Measurements from ENCODE around the gene ATP2B2. TPM values are rescaled to one million over a fixed set of nuclear protein-coding genes. Genes with fewer than 3 reads are reported as not detected.

ATP2B2 gene
- total RNA-seq, 2 experiments from 2014 or later = 0.05 TPM; not detected in 1

GRCh38 chr3:10463533-10464434 lies 41.6 kb downstream of the ATP2B2 start:
- POLR2A ChIA-PET = no interaction called here
- Mint-ChIP-seq H3K36me3 (ENCODE audit: low read depth) (no peaks in the 10 kb centered on the region), H3K9me3 (ENCODE audit: low read depth) (no peaks in the 10 kb centered on the region), H3K4me3 (no peak overlapping the region), H3K27ac (no peak overlapping the region), H3K27me3 (no peaks in the 10 kb centered on the region), H3K4me1 (no peaks in the 10 kb centered on the region)
- DNase-seq (no peak), ATAC-seq (no peak)
- CTCF ChIA-PET = no interaction called here
- intact Hi-C loops (cut with DNase I, micrococcal nuclease) = no loop called here

- DNase-seq (no peak), ATAC-seq (no peak)
- intact Hi-C loops (cut with DNase I, micrococcal nuclease) = no loop called here
- CTCF ChIA-PET = no interaction called here
- Mint-ChIP-seq H3K27ac (no peak overlapping the region), H3K4me3 (no peak overlapping the region), H3K4me1 (no peaks in the 10 kb centered on the region), H3K36me3 (ENCODE audit: low read depth) (no peaks in the 10 kb centered on the region), H3K27me3 (no peaks in the 10 kb centered on the region), H3K9me3 (ENCODE audit: low read depth) (no peaks in the 10 kb centered on the region)
- POLR2A ChIA-PET = no interaction called here
Measured at GRCh38 chr3:10462641-10463532, 42.5 kb downstream of the ATP2B2 start.

- intact Hi-C loops (cut with DNase I, micrococcal nuclease) = no loop called here
- no peak overlapping the region for H3K4me3 Mint-ChIP-seq
- no peak overlapping the region for H3K27ac Mint-ChIP-seq
- ChIA-PET POLR2A (no interaction called here), CTCF (interaction anchor here (0.7 kb wide), 1 partner anchor 116 kb away, joined by 4 read pairs; no protein-coding TSS in a partner anchor)
- ATAC-seq (no peak), DNase-seq (no peak)
- no peaks in the 10 kb centered on the region for H3K36me3 Mint-ChIP-seq (ENCODE audit: low read depth)
- H3K27me3 Mint-ChIP-seq = peaks cover 7% of the 10 kb centered on the region
- H3K9me3 Mint-ChIP-seq (ENCODE audit: low read depth) = no peaks in the 10 kb centered on the region
- no peaks in the 10 kb centered on the region for H3K4me1 Mint-ChIP-seq
Measured at GRCh38 chr3:10460951-10461545, 44.3 kb downstream of the ATP2B2 start.

- intact Hi-C loops (cut with DNase I, micrococcal nuclease) = no loop called here
- CTCF ChIA-PET = interaction anchor here (0.5 kb wide), 1 partner anchor 1387 kb away, joined by 3 read pairs; no protein-coding TSS in a partner anchor
- no peaks in the 10 kb centered on the region for H3K9me3 Mint-ChIP-seq (ENCODE audit: low read depth)
- H3K36me3 Mint-ChIP-seq (ENCODE audit: low read depth) = no peaks in the 10 kb centered on the region
- no peak overlapping the region for H3K27ac Mint-ChIP-seq
- H3K27me3 Mint-ChIP-seq = peaks cover 7% of the 10 kb centered on the region
- POLR2A ChIA-PET = no interaction called here
- DNase-seq (peak; percentile 82), ATAC-seq (peak; percentile 84)
- no peaks in the 10 kb centered on the region for H3K4me1 Mint-ChIP-seq
- H3K4me3 Mint-ChIP-seq = no peak overlapping the region
Measured at GRCh38 chr3:10459954-10460754, 45.2 kb downstream of the ATP2B2 start.

- ATAC-seq = no peak
- peaks cover 9% of the 10 kb centered on the region for H3K27me3 Mint-ChIP-seq
- no peaks in the 10 kb centered on the region for H3K36me3 Mint-ChIP-seq (ENCODE audit: low read depth)
- H3K9me3 Mint-ChIP-seq (ENCODE audit: low read depth) = no peaks in the 10 kb centered on the region
- H3K27ac Mint-ChIP-seq = no peak overlapping the region
- ChIA-PET POLR2A (no interaction called here), CTCF (no interaction called here)
- intact Hi-C loops (cut with DNase I, micrococcal nuclease) = no loop called here
- H3K4me3 Mint-ChIP-seq = no peak overlapping the region
- no peak for DNase-seq
- no peaks in the 10 kb centered on the region for H3K4me1 Mint-ChIP-seq
Measured at GRCh38 chr3:10457560-10457959, 47.8 kb downstream of the ATP2B2 start.

- no peak for DNase-seq
- intact Hi-C loops (cut with DNase I, micrococcal nuclease) = no loop called here
- Mint-ChIP-seq H3K27ac (no peak overlapping the region), H3K36me3 (ENCODE audit: low read depth) (no peaks in the 10 kb centered on the region), H3K4me1 (no peaks in the 10 kb centered on the region), H3K4me3 (no peak overlapping the region), H3K9me3 (ENCODE audit: low read depth) (no peaks in the 10 kb centered on the region), H3K27me3 (peaks cover 9% of the 10 kb centered on the region)
- ATAC-seq = no peak
- ChIA-PET POLR2A (no interaction called here), CTCF (no interaction called here)
Measured at GRCh38 chr3:10456981-10457380, 48.4 kb downstream of the ATP2B2 start.

- no peaks in the 10 kb centered on the region for H3K36me3 Mint-ChIP-seq (ENCODE audit: low read depth)
- no peak overlapping the region for H3K27ac Mint-ChIP-seq
- H3K4me3 Mint-ChIP-seq = no peak overlapping the region
- POLR2A ChIA-PET = no interaction called here
- H3K9me3 Mint-ChIP-seq (ENCODE audit: low read depth) = no peaks in the 10 kb centered on the region
- no peak for ATAC-seq
- H3K27me3 Mint-ChIP-seq = peaks cover 9% of the 10 kb centered on the region
- no peaks in the 10 kb centered on the region for H3K4me1 Mint-ChIP-seq
- CTCF ChIA-PET = no interaction called here
- DNase-seq = no peak
- intact Hi-C loops (cut with DNase I, micrococcal nuclease) = no loop called here
Measured at GRCh38 chr3:10455545-10455914, 49.9 kb downstream of the ATP2B2 start.

GRCh38 chr3:10454907-10455544 lies 50.4 kb downstream of the ATP2B2 start:
- Mint-ChIP-seq H3K4me3 (no peak overlapping the region), H3K9me3 (ENCODE audit: low read depth) (no peaks in the 10 kb centered on the region), H3K27me3 (peaks cover 11% of the 10 kb centered on the region), H3K27ac (no peak overlapping the region), H3K36me3 (ENCODE audit: low read depth) (no peaks in the 10 kb centered on the region), H3K4me1 (no peaks in the 10 kb centered on the region)
- POLR2A ChIA-PET = no interaction called here
- CTCF ChIA-PET = interaction anchor here (0.6 kb wide), 1 partner anchor 18 kb away, joined by 4 read pairs; no protein-coding TSS in a partner anchor
- DNase-seq (no peak), ATAC-seq (no peak)
- intact Hi-C loops (cut with DNase I, micrococcal nuclease) = no loop called here

GRCh38 chr3:10453431-10454163 lies 51.8 kb downstream of the ATP2B2 start:
- ATAC-seq = no peak
- ChIA-PET CTCF (interaction anchor here (1.0 kb wide), 1 partner anchor 45 kb away, joined by 4 read pairs; no protein-coding TSS in a partner anchor), POLR2A (no interaction called here)
- H3K4me3 Mint-ChIP-seq = no peak overlapping the region
- no peak overlapping the region for H3K27ac Mint-ChIP-seq
- H3K4me1 Mint-ChIP-seq = no peaks in the 10 kb centered on the region
- H3K36me3 Mint-ChIP-seq (ENCODE audit: low read depth) = no peaks in the 10 kb centered on the region
- intact Hi-C loops (cut with DNase I, micrococcal nuclease) = no loop called here
- no peak for DNase-seq
- peaks cover 12% of the 10 kb centered on the region for H3K27me3 Mint-ChIP-seq
- H3K9me3 Mint-ChIP-seq (ENCODE audit: low read depth) = no peaks in the 10 kb centered on the region
